Measurements from ENCODE around the gene PSMC5.
A peak's percentile ranks its signal among the peaks of the same experiment; 100 is the strongest.
"Not testable (repeated sequence)": the region's sequence is repeated elsewhere in the genome, so short reads cannot be mapped to it uniquely, and the experiment has no call there.

PSMC5 gene

DNA sequence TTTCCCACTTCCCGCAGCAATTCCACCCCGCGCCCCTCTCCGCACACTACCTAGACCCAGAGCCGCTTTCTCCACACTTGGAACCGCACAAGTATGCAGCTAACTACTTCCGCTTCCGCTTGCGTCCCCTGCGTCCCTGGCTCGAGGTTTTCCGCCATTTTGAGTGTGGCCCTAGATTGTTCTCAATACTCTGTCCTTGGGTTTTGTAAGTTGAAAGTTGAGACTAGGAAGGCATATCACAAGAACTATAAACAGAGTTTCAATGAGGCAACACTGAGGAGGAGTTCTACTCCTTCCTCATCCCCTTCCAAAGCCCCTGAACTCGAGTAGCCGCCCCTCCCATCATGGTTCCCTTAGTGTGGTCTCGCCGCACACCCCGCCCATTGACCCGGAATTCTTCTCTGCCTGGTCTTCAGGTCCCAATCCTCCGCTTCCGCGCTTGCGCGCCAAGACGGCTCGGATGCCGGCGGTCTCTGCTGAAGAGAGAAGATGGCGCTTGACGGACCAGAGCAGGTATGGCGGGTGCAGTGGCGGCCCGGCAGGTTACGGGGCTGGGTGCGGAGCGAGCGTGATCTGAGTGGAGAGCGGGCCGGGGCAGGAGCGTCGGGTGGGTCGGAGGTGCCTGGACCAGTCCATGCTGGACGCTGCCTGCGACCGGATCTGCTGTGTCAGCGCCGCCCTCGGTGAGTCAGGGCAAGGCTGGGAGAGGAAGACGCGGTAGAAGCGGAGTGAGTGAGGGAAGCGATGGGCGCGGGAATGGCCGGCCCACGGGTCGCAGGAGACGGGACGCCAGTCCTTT is at the start of gene PSMC5, which contains the start of gene FTSJ3:
PSMC5 (plus strand) TSS at position 430 of the 799 bp plus-strand sequence; CDS start at position 490, 60 bp downstream.
FTSJ3 (minus strand) TSS at position 662 of the 799 bp plus-strand sequence. CDS start 761 bp downstream, outside the sequence.
- peak; percentile 97 for DNase-seq

DNA sequence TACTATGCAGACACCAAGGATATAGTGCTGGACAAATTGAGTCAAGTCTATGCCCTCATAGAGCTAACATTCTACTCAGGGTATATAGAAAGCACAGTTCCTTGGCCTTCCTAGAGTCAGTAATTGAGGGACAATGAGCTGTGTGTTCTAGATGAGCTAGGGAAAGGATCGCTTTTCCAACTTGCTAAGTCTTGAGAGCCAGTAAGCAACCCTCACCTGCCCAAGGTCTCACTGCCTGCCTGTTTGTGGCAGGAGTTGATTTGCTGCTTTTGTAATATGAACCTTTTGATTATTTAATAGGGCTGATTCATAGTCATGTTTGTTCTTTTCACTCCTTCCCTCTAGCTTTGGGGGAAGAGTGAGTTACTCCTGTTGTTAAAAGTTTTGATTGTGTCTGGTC is 46.7 kb upstream of the PSMC5 start:
- no peak for DNase-seq

DNA sequence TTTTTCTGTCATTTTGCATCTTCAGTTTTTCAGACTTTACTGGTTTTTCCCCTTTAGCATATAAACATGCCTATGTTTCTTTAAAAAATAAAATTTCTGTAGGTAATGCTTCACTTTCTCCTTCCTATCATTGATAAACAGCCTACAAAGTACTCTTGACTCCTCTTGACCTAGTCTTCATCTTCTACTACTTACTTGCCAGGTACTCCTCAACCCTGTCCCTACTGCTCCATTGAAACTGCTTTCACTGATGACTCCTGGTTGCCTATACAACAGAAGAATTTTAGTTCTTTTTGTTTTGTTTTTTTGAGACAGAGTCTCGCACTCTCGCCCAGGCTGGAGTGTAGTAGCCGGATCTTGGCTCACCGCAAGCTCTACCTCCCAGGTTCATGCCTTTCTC is 46.3 kb upstream of the PSMC5 start:
- DNase-seq: no peak

DNA sequence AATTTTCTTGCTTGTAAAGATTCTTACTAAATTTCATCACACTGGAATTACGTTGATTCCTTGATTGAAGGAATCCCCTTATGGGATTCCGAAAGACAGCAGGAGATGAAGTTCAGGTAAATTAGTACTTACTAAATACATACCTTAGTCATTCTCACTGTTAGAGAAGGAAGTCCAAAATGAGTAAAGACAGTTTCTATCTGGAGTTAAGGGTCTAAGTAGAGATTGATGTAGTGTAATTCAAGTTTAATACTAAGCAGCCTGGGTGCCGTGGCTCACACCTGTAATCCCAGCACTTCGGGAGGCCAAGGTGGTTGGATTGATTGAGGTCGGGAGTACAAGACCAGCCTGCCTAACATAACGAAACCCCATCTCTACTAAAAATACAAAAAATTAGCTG is 43.7 kb upstream of the PSMC5 start:
- no peak for DNase-seq

DNA sequence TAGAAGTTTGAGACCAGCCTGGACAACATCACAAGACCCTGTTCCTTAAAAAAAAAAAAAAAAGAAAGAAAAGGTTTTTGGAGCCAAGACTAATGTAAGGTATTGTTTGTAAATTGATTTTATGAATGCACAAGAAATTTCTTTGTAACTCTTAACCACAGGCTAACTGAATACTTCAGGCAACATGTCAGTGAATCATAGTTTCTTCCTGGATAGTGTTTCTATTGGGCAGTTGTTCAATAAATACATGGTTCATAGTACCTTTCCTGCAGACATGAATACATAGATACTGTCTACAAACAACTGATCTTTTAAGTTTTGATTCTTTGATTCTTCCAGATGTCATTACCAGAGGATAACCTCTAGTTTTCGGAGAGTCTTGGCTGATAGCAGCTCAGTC is 41.7 kb upstream of the PSMC5 start:
- DNase-seq: no peak

DNA sequence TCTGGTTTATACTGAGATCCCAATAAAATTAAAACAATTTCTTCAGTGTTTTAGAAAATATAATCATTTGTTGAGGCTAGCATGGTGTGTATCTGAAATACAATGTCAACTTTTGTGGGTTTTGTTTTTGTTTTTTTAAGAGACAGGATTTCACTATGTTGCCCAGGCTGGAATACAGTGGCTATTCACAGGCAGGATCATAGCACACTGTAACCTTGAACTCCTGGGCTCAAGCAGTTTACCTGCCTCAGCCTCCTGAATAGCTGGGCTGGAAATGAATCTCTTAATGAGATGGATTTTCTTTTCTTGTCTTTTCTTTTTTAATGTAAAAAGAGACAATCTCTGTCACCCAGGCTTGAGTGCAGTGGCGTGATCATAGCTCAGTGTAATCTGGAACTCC is 41.1 kb upstream of the PSMC5 start:
- no peak for DNase-seq

DNA sequence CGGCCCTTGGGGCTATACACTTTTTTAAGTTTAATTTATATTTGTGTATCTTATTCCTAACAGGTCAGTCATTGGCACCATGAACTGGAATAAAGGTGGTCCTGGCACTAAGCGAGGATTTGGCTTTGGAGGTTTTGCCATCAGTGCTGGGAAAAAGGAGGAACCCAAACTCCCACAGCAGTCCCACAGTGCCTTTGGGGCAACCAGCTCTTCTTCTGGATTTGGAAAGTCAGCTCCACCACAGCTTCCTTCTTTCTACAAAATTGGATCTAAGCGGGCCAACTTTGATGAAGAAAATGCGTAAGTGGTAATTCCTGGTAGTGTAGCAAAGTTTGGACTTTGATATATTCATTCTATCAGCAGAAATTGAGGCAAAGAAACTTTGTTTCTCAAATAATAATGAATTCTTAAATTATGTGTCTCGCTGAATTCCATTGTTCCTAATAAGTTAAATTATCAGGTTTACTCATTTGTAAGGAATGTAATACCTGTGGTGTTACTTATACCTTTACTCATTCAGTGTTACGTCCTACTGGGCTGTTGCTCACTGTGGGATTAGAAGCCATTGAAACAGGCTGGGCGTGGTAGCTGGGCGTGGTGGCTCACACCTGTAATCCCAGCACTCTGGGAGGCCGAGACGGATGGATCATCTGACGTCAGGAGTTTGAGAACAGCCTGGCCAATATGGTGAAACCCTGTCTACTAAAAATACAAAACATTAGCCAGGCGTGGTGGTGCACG is 40.1 kb upstream of the PSMC5 start:
- no peak for DNase-seq

DNA sequence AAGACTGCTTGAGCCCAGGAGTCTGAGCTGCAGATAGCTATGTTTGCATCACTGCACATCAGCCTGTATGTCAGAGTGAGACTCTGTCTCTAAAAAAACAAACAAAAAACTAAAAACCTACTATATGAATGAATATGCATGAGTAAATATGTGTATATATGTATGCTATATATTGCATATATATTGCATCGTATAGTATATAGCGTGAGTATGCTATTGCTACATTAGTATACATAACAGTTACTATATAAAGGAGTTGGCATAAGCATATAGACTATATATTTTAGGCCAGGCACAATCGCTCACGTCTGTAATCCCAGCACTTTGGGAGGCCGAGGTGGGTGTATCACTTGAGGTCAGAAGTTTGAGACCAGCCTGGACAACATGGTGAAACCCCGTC is 37.2 kb upstream of the PSMC5 start:
- DNase-seq: no peak

DNA sequence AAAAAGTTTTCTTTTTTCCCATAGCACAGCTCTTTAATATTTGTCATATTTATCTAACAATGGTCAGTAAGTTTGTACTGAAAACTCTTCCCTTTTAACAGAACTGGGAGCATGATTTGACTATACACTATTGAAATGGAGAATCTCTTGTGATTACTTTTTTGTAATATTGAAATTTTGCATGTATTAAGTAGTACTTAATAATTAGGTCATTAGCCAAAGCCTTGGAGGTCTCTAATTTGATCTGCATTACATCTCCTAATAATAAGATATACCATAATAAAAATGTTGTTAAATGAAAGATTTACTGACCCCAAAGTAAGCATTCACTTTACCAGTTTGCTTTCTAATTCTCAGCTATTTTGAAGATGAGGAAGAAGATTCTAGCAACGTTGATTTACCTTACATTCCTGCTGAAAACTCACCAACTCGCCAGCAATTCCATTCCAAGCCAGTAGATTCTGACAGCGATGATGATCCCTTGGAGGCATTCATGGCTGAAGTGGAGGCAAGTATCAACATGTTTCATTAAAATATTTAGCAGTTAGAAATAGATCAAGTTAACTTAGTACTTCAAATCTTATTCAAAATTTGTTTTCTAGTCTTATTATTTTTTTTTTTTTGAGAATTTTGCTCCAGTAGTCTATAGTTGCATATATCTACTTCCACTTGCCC is 35.0 kb upstream of the PSMC5 start:
- no peak for DNase-seq

DNA sequence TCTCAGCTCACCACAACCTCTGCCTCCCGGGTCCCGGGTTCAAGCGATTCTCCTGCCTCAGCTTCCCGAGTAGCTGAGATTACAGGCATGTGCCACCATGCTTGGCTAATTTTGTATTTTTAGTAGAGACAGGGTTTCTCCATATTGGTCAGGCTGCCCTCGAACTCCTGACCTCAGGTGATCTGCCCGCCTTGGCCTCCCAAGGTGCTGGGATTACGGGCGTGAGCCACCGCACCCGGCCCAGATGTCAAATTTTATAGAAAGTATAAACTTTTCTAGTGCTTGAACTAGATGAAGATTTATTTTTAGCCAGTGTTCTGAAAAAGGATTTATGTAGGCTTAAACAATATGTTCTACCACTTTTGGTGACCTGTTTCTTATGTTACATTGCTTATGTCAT is 30.9 kb upstream of the PSMC5 start:
- not testable (repeated sequence) for DNase-seq

DNA sequence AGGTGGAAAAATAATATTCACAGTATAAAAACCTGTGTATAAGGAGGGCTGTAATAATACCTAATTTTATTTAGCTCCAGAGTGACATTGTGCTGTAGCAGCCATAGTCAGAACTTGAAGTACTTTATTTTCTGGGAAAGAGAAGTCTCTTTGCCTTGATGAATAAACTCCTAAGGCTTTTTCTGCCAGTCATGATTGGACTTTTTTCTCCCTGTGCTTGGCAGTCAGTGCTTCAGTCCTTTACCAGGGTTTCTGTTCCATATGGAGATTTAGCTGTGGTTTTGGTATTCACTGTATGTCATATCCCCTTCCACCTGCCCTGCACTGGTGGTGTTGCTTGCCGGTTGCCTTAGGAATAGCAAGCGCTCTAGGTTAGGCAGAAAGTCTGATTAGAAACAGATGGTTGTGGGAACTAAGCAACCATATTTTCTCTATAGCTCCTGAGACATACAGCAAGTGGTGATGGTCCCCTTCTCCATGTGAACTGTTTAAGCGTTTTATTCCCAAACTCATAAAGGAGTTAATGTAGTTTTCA is 28.6 kb upstream of the PSMC5 start:
- DNase-seq: no peak

DNA sequence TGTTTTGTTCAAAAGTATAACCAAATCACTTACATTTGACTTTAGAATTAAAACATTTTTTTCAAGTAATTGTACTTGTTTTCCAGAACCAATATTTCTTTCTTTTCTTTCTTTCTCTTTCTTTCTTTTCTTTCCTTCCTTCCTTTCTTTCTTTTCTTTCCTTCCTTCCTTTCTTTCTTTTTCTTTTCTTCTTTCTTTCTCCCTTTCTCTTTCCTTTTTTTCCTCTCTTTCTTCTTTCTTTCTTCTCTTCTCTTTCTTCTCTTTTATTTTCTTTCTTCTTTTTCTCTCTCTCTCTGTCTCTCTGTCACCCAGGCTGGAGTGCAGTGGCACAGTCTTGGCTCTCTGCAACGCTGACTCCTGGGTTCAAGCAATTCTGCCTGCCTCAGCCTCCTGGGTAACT is 26.4 kb upstream of the PSMC5 start:
- DNase-seq: no peak

DNA sequence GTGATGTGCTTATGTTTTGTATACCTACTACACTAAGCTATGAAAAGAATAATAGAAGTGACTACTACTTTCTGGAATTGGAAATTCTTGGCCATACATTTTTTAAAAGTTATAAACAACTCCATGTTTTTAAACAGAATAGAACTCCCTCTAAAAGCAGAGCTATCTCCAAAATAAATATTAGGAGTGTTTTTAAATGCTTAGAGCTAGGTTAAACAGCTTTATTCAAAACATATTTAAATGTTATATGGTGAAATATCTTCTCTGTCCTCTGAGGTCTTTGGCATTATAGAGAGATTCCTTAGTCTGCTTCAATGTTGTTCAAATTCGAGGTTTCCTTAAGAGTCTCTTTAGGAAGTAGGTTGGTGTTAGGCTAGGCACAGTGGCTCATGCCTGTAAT is 22.9 kb upstream of the PSMC5 start:
- no peak for DNase-seq

DNA sequence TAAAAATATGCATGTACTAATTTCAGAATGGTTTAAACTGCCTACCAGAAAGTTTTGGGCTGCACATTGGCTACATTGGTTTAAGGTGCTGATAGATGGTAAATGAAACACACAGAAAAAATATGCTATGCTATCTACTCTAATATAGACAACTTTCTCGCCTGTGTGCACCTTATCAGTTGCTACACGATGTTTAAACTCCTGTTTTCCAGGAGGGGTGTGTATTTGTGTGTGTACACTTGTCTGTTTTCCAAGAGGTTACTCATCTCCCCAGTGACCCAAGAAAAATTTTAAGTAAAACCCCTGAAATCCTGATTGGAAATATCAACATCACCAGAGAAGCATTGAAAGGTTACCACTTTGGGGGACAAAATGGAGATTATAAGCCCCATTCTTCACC is 21.6 kb upstream of the PSMC5 start:
- no peak for DNase-seq

DNA sequence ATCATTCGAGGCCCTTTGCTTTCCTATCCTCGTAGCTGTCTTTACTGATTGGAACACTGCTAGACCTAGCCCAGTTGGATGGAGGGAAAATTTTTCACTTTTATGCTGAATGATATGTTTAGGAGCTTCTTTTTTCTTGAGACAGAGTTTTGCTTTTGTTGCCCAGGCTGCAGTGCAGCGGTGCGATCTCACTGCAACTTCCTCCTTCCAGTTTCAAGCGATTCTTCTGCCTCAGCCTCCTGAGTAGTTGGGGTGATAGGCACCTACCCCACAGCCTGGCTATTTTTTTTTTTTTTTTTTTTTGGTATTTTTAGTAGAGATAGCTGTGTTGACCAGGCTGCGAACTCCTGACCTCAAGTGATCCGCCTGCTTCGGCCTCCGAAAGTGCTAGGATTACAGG is 17.3 kb upstream of the PSMC5 start:
- DNase-seq: no peak

DNA sequence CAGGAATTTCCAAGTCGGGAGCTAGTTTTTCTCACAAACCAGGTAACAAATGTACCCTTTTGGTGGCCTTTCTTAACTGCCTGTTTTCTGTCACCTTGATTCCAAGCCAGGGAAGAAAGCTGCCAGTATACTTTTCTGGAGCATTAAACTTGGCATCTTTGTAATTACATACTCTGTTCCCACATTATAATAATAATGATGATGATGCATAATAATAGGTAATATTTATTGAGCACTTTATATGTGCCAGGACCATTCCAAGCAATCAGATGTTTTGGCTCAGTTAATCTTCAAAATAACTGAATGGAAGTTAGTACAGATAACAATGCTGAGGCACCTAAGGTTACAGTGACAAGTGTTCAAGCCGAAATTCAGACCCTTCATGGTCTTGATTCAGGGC is 11.1 kb upstream of the PSMC5 start:
- no peak for DNase-seq

DNA sequence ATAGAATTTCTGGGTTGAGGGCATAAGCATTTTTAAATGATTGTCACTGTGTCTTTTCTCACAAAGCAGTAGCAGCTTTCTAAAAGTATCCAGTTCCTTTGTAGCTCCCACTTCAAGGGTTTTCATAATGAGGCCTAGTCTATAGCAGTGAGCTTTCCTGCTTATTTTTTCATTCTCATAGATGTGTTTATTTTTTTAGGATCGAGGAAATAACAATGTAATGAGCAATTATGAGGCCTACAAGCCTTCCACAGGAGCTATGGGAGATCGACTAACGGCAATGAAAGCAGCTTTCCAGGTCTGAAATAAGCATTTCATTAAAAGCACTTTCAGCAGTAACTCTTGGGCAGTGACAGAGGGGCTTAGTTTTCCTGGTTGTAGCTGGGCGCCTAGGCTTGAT is 10.6 kb upstream of the PSMC5 start:
- DNase-seq: no peak

DNA sequence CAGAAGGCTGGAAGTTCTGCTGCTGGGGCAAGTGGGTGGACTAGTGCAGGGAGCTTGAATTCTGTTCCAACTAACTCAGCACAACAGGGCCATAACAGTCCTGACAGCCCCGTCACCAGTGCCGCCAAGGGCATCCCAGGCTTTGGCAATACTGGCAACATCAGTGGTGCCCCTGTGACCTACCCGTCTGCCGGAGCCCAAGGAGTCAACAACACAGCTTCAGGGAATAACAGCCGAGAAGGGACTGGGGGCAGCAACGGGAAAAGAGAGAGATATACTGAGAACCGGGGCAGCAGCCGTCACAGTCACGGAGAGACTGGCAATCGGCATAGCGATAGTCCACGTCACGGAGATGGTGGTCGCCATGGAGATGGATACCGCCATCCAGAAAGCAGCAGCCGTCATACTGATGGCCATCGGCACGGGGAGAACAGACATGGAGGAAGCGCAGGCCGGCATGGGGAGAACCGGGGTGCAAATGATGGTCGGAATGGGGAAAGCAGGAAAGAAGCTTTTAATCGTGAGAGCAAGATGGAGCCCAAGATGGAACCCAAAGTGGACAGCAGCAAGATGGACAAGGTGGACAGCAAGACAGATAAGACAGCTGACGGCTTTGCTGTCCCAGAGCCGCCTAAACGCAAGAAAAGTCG is 9.4 kb upstream of the PSMC5 start:
- no peak for DNase-seq

DNA sequence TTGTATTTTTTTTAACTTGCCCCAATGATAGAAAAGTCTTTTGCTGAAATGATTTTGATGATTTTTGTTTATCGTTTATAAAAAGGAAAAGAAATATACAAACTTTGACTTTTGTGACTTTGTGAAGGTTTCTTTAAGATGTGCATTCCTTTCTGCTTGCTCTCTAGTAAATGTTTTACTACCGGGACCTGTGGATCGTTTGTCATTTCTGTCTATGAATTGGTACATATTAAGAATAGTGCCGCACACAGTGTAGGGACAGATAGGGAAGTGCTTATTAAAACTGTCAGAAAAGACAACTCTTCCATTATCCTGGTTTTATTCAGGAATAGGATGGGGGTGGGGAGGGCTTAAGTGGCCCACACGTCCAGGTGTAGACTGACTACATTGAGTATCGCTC is 8.1 kb upstream of the PSMC5 start:
- no peak for DNase-seq

DNA sequence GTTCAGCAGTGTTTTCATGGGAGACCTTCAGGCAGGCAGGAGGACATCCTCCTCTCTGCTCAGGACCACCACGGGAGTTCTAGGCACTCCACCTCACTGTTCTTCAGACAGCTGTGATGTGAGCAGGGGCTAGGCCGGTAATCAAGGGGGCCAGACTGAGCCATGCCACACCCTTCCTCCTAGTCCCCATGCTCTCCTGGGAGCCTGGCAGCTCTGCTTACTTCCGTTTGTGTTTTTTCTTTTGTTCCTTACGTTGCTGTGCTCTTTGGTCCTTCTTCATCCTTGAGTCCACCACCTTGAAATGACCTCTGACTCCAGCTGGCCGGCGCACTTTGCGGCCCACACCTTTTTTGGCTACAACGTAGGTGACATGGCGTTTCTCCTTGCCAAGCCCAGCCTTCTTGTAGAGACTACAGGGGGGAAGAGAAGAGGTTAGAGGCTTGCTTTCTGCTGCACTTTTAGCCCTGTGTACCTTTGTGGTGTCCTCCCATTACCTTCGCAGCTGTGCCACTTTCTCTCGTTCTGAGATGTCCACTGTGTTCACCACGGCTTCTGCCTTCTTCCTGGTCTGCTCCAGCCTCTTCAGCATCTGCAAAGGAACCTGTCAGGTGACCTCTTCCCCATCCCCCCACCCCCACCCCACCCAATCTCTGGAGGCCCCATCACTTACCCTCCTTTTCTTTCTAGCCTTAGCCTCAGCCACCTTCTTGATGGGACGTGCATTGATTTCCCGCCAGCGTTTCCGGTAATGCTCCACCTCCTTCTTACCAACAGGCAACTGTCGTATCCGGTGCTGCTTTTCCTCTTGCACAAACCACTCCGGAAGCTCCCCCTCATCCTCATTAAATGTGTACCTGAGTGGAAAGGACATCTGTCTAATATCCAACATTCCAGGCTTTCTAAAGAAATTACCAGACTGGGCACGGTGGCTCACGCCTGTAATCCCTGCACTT is 7.4 kb upstream of the PSMC5 start:
- DNase-seq: no peak

DNA sequence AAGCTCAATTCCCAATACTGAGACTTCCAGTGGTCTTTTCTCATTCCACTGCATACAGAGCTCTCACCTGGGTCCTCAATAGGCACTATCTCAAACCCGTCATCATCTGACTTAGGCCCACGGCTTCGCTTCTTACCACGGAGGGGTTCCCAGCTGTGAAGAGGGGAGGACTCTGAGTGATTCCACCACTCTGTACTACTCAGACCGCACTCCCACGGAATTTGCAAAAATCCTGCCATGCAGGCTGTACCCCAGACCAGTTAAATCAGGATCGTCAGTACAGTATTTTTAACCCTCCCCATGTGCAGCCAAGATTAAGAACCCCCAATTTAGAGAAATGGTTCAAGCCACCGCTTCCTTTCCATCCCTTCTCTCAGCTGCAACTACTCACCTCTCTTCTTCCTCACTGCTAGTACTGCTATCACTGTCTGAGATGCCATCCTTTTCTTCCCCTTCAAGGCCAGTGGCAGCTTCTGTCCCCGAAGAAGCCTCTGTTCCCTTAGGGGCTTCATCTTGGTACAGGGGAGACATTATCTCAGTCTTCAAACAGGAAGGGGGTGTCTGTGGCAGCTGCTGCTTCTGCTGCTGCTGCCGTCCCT is 6.2 kb upstream of the PSMC5 start:
- no peak for DNase-seq

All from activated naive CD4-positive, alpha-beta T cell treated with Interleukin-2 at 50 U/mL for 16 hours (primary cell).